Uterus (tissue), 4 donors: ENCODE results near the gene IL4R. TPM values are rescaled to one million over a fixed set of nuclear protein-coding genes. Genes with fewer than 3 reads are reported as not detected.

ENCODE experiments used
- DNase-seq, 2 donors: peaks; one replicate each; pipeline ENCODE4 v3.0.0-alpha.2; 2019 to 2020
- H3K27ac ChIP-seq, 2 donors: fragments of 200-600 bp; sonication (generic); 1 replicate in 1 of 2; 2 replicates in 1 of 2; pipeline ENCODE4 v1.5.1; 2016 to 2018
- H3K27me3 ChIP-seq, 2 donors: fragments of 200-600 bp; sonication (generic); one replicate each; pipeline ENCODE4 v1.5.1; 2018 to 2019; ENCODE audit warnings: control low read depth in 1 of 2
- H3K36me3 ChIP-seq, 2 donors: fragments of 200-600 bp; sonication (generic); one replicate each; pipeline ENCODE4 v1.5.1; 2019; ENCODE audit warnings: control low read depth in 1 of 2
- H3K4me1 ChIP-seq, 2 donors: fragments of 200-600 bp; sonication (generic); one replicate each; pipeline ENCODE4 v1.5.1; 2018 to 2019; ENCODE audit warnings: control low read depth in 1 of 2
- H3K4me3 ChIP-seq, 2 donors: fragments of 200-600 bp; sonication (generic); 1 replicate in 1 of 2; 2 replicates in 1 of 2; pipeline ENCODE4 v1.5.1; 2018 to 2019; ENCODE audit warnings: mild to moderate bottlenecking in 1 of 2
- H3K9me3 ChIP-seq, 2 donors: fragments of 200-600 bp; sonication (generic); one replicate each; pipeline ENCODE4 v1.5.1; 2019; ENCODE audit warnings: control low read depth in 1 of 2
- CTCF ChIP-seq, 4 experiments: fragments of 200-600 bp in 2 of 4; fragments of 450-650 bp in 2 of 4; sonication (generic) in 2 of 4; IDR thresholded peaks; one replicate each; pipeline ENCODE4 v1.5.1; 2016 to 2019; ENCODE audit warnings: antibody characterized with exemption in 4 of 4, mild to moderate bottlenecking in 2 of 4, moderate library complexity in 1 of 4
- POLR2A ChIP-seq, 2 donors: fragments of 450-650 bp; IDR thresholded peaks; one replicate each; pipeline ENCODE4 v1.6.1; 2016; ENCODE audit warnings: antibody characterized with exemption in 2 of 2, mild to moderate bottlenecking in 1 of 2, moderate library complexity in 1 of 2
- intact Hi-C: fragments of 100-400 bp; cut with DNase I; formaldehyde crosslinking; loops from one replicate; pipeline ENCODE4 v1.15.1; 2023; ENCODE audit warnings: low total_unique reads
- total RNA-seq, 4 donors: library from RNA; depleted of rRNA in 3 of 4; stranded (reverse); fragments of >200 nt in 3 of 4; gene quantifications; one replicate each; pipeline versions ENCODE4 v1.1.0 to v1.2.4, GENCODE V29; 2014 to 2023
- donor health status: DM: yes; HTN: yes; CAD: no.

IL4R gene
- total RNA-seq, 4 donors from 2014 or later = 9.4 to 137 (median 45.4) TPM

- Histone ChIP-seq H3K4me1 (no peaks in the 10 kb centered on the region), H3K4me3 (no peak overlapping the region), H3K36me3 (no peaks in the 10 kb centered on the region), H3K9me3 (no peaks in the 10 kb centered on the region), H3K27ac (no peak overlapping the region), H3K27me3 (no peaks in the 10 kb centered on the region)
- peak in 1 of 2 donors; percentile 41 for DNase-seq
- TF ChIP-seq CTCF (IDR thresholded peaks at IDR 0.05) (peak in 2 of 4 experiments; percentile 24 to 31), POLR2A (IDR thresholded peaks at IDR 0.05) (no peak)
- intact Hi-C loops = no loop called here
These were observed 41.8 kb downstream of the IL4R start for GRCh38 chr16:27355610-27356009.

- DNase-seq = no peak
- Histone ChIP-seq H3K9me3 (no peaks in the 10 kb centered on the region), H3K27ac (no peak overlapping the region), H3K27me3 (no peaks in the 10 kb centered on the region), H3K4me3 (no peak overlapping the region), H3K4me1 (no peaks in the 10 kb centered on the region), H3K36me3 (no peaks in the 10 kb centered on the region)
- TF ChIP-seq POLR2A (IDR thresholded peaks at IDR 0.05) (no peak), CTCF (IDR thresholded peaks at IDR 0.05) (no peak)
- intact Hi-C loops = no loop called here
These were observed 43.0 kb downstream of the IL4R start for GRCh38 chr16:27356794-27357193.

GRCh38 chr16:27359051-27359450, 45.3 kb downstream of the IL4R start:
- Histone ChIP-seq H3K27me3 (no peaks in the 10 kb centered on the region), H3K27ac (no peak overlapping the region), H3K4me1 (no peaks in the 10 kb centered on the region), H3K36me3 (no peaks in the 10 kb centered on the region), H3K4me3 (no peak overlapping the region), H3K9me3 (no peaks in the 10 kb centered on the region)
- DNase-seq = no peak
- TF ChIP-seq POLR2A (IDR thresholded peaks at IDR 0.05) (no peak), CTCF (IDR thresholded peaks at IDR 0.05) (no peak)
- intact Hi-C loops = no loop called here

- H3K9me3 ChIP-seq = no peaks in the 10 kb centered on the region
- no peaks in the 10 kb centered on the region for H3K4me1 ChIP-seq
- no peak overlapping the region for H3K27ac ChIP-seq
- no peak overlapping the region for H3K4me3 ChIP-seq
- H3K36me3 ChIP-seq = no peaks in the 10 kb centered on the region
- no peaks in the 10 kb centered on the region for H3K27me3 ChIP-seq
- intact Hi-C loops = loop anchor here (10.0 kb wide), 1 partner anchor 125 kb away; no protein-coding TSS in a partner anchor
- DNase-seq = no peak
- TF ChIP-seq POLR2A (IDR thresholded peaks at IDR 0.05) (no peak), CTCF (IDR thresholded peaks at IDR 0.05) (no peak)
These were observed 45.8 kb downstream of the IL4R start for GRCh38 chr16:27359615-27360014.

GRCh38 chr16:27361987-27362386, 48.2 kb downstream of the IL4R start:
- DNase-seq = no peak
- no peaks in the 10 kb centered on the region for H3K27me3 ChIP-seq
- no peaks in the 10 kb centered on the region for H3K4me1 ChIP-seq
- H3K36me3 ChIP-seq = no peaks in the 10 kb centered on the region
- H3K4me3 ChIP-seq = no peak overlapping the region
- H3K9me3 ChIP-seq = no peaks in the 10 kb centered on the region
- H3K27ac ChIP-seq = no peak overlapping the region
- intact Hi-C loops = loop anchor here (10.0 kb wide), 1 partner anchor 127 kb away; no protein-coding TSS in a partner anchor
- TF ChIP-seq POLR2A (IDR thresholded peaks at IDR 0.05) = no peak
- no peak for TF ChIP-seq CTCF (IDR thresholded peaks at IDR 0.05)
